Stimulated activated CD4-positive, alpha-beta T cell treated with anti-CD3 and anti-CD28 coated beads, TNF-alpha, amount 100 ng/mL, for 4 hours (primary cell): Measurements from ENCODE around the gene ST3GAL3.

Experiments used
- DNase-seq, 3 experiments: peaks; one replicate each; pipeline ENCODE4 v3.0.0-alpha.2; 2020; ENCODE audit warnings: low read depth in 3 of 3

The ST3GAL3 gene

GRCh38 chr1:43938383-43938782 is 231.0 kb downstream of the ST3GAL3 start:
- DNase-seq: no peak

- DNase-seq: no peak
Observed at GRCh38 chr1:43938892-43939587, 231.7 kb downstream of the ST3GAL3 start.

- no peak for DNase-seq
Observed at GRCh38 chr1:43942411-43942810, 235.1 kb downstream of the ST3GAL3 start.

GRCh38 chr1:43944860-43945259 is 237.5 kb downstream of the ST3GAL3 start:
- DNase-seq: no peak

- DNase-seq: no peak
Observed at GRCh38 chr1:43945674-43946235, 238.4 kb downstream of the ST3GAL3 start.

- peak; percentile 88 to 96 (median 91) for DNase-seq
Observed at GRCh38 chr1:43946236-43947060, 239.1 kb downstream of the ST3GAL3 start, which contains the start of gene IPO13. IPO13 (plus strand) TSS chr1:43946950; CDS start chr1:43947601, 651 bp downstream.

GRCh38 chr1:43947061-43947873 is 239.9 kb downstream of the ST3GAL3 start:
- DNase-seq: no peak

- no peak for DNase-seq
Observed at GRCh38 chr1:43947874-43948437, 240.6 kb downstream of the ST3GAL3 start.

GRCh38 chr1:43949678-43950077 is 242.3 kb downstream of the ST3GAL3 start:
- no peak for DNase-seq

- no peak for DNase-seq
Observed at GRCh38 chr1:43951021-43951985, 244.0 kb downstream of the ST3GAL3 start.

- DNase-seq: no peak
Observed at GRCh38 chr1:43952731-43953346, 245.5 kb downstream of the ST3GAL3 start.

GRCh38 chr1:43953361-43953760 is 246.0 kb downstream of the ST3GAL3 start:
- DNase-seq: no peak

GRCh38 chr1:43954036-43954435 is 246.7 kb downstream of the ST3GAL3 start:
- DNase-seq: no peak

GRCh38 chr1:43956234-43956633 is 248.9 kb downstream of the ST3GAL3 start:
- DNase-seq: no peak

GRCh38 chr1:43957407-43958040 is 250.2 kb downstream of the ST3GAL3 start:
- no peak for DNase-seq

- no peak for DNase-seq
Observed at GRCh38 chr1:43958351-43959255, 251.3 kb downstream of the ST3GAL3 start.

- no peak for DNase-seq
Observed at GRCh38 chr1:43960798-43961197, 253.5 kb downstream of the ST3GAL3 start.

GRCh38 chr1:43961692-43962091 is 254.4 kb downstream of the ST3GAL3 start:
- no peak for DNase-seq
